GM18517 (cell line): ENCODE measurements around the gene PARVB.
A peak's percentile ranks its signal among the peaks of the same experiment; 100 is the strongest.

ENCODE experiments used
- ATAC-seq: cut with Tn5 transposase; IDR thresholded peaks from one replicate; pipeline ENCODE4 v1.9.1; 2021; ENCODE audit warnings: mild to moderate bottlenecking, moderate library complexity; ENCODE audit not compliant: unreplicated experiment

The PARVB gene

GRCh38 chr22:44155115-44155514, 131.0 kb downstream of the PARVB start:
- no peak for ATAC-seq

GRCh38 chr22:44157916-44158618, 134.0 kb downstream of the PARVB start:
- no peak for ATAC-seq

DNA sequence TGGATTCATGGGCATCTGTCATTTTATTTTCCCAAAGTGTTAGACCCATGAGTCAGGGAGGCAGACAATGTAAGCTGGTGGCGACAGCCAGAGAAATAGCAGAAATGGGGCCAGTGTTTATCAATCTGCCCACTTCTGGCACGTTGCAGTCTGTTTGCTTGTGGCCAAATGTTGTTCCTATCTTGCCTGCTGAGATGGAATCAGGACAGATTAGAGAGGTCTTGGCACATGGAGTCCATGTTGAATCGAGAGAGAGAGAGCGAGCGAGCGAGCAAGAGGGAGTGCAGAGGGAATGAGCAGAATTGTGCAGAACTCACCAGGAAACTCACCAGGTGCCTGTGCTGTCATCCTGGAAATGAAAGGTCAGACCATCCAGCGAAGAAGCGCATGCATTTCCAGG, 134.7 kb downstream of the PARVB start:
- ATAC-seq = no peak

- ATAC-seq = no peak
Observed at GRCh38 chr22:44159221-44159620, 135.1 kb downstream of the PARVB start.

- no peak for ATAC-seq
Observed at GRCh38 chr22:44159811-44160210, 135.7 kb downstream of the PARVB start.

DNA sequence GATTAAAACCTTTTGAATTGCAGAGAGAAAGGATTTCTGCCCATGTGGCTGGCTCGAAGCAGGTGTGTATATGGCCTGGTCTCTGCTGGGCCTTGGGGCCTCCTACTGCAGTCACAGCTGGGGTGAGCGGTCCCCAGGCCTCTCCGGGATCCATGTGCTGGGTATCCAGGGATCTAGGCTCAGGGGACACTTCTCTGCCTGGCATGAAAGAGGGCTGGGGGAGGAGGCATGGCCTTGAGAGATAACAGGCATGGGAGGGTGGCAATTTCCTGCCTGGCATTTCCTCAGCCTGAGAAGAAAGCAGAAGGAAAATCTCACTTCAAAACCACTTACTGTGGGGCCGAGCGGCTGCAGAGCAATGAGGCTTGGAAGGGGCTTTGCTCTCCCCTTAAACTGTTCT, 136.3 kb downstream of the PARVB start:
- no peak for ATAC-seq

GRCh38 chr22:44161673-44162072, 137.6 kb downstream of the PARVB start:
- no peak for ATAC-seq

DNA sequence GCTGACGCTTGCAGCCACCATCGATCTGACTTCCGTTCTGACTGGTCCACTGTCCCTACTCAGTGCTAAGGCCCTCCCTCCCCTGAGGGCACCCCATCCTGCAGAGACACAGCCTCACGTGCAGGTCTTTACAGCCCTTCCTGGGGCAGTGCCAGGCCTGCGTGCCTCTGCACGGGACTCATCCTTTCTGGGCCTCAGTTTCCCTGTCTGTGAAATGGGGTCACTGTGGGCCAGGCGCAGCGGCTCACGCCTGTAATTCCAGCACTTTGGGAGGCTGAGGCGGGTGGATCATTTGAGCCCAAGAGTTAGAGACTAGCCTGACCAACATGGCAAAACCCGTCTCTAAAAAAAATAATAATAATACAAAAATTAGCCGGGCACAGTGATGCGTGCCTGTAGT, 138.9 kb downstream of the PARVB start:
- no peak for ATAC-seq

- no peak for ATAC-seq
Observed at GRCh38 chr22:44163536-44163935, 139.4 kb downstream of the PARVB start.

DNA sequence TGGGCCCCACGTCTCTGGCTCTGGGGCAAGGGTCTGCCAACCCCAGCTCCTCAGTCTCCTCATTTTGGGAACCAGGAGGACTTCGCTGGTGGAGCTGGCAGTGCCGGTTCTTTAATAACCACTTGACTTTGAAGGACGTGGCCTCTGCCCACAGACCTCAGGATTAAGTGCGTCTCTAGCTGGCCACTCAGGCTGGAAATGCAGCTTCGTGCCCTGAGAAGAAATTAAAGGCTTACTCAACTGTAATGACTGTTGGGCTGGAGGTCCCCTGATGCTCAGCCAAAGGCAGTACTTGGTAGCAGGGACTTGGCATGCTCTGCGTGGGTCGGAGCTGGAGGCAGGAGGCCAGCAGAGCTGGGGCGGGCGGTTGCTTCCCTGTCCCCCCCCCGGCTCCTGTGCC, 139.9 kb downstream of the PARVB start:
- ATAC-seq = no peak

DNA sequence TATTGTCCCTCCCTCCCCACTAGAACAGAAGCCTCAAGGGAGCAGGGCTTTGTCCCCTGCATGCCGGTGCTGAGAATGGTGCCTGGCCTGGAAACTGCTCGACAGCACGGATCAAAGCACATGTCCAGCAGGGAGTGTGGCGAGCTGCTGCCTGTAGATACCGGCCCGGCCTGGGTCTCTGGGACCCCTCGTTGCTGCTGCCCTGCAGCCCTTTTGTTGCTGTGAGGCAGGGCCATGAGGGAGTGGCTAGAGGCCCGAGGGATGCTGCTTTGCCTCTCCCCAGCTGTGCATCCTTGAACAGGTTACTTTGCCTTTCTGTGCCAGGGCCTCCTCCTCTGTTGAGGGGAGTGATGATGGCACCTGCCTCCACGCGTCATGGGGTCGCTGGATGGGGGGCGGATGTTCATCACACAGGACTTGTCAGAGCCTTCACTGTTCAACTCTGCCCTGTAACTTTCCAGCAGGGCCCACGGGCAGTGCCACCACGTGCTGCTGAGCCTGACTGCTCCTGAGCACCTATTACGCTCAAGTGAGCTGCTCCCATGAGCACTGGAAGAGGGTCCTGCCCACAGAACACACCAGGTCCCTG, 141.3 kb downstream of the PARVB start:
- ATAC-seq = no peak

- no peak for ATAC-seq
Observed at GRCh38 chr22:44166498-44167276, 142.6 kb downstream of the PARVB start.

- no peak for ATAC-seq
Observed at GRCh38 chr22:44167501-44167900, 143.4 kb downstream of the PARVB start.

GRCh38 chr22:44168206-44168605, 144.1 kb downstream of the PARVB start:
- ATAC-seq = no peak

DNA sequence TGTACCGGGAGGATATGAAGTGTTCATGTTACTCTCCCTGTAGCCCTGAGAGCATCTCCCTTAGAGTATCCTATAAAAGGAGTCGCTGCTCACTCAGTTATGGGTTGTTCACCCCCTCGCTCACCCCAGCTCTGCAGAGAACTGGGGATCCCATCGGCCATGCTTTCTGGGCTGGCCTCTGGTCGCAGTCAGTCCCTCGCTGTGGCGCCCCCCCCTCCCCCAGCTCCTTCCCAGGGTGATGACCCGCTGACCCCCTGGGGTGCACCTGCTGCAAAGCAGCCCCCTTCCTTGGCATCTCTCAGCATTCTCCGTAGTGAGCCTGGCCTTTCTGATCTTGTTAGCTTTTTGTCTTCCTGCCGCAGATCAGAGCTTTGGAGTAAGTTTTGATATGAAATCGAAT, 146.4 kb downstream of the PARVB start:
- no peak for ATAC-seq

DNA sequence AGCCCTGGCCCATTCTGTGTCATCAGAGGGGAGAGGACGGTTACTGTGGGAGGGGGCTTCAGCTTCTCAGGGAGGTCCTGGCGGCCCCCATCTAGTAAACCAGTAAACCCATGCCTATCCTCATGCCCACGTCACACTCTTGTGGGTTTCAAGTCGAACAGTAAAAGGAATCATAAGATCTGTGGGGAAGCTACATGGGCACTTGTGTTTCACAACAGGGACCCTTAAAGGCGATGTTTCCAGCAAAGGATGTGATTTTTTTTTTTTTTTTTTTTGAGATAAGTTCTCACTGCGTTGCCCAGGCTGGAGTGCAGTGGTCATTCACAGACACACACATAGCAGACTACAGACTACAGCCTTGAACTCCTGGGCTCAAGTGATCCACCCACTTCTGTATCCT, 147.5 kb downstream of the PARVB start:
- ATAC-seq = no peak

GRCh38 chr22:44172370-44173108, 148.4 kb downstream of the PARVB start:
- peak; percentile 72 for ATAC-seq

DNA sequence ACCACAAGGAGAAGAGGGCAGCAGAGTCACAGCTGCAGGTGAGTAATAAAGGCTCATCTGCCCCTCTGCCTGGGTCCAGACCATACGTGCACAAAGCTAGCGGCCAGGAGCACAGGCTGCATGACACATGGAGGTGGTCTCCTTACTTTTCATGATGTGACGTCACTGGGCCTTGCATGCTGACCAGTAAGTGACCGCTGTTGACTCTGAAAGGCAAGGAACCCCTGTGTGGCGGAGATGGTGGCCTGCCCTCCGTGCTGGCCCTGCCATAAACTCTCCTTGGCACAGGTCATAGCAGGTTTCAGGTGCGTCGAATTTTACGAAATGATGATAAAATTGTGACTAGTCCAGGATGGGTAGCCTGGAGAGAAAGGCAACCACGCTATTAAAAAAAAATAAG, 149.1 kb downstream of the PARVB start:
- no peak for ATAC-seq

DNA sequence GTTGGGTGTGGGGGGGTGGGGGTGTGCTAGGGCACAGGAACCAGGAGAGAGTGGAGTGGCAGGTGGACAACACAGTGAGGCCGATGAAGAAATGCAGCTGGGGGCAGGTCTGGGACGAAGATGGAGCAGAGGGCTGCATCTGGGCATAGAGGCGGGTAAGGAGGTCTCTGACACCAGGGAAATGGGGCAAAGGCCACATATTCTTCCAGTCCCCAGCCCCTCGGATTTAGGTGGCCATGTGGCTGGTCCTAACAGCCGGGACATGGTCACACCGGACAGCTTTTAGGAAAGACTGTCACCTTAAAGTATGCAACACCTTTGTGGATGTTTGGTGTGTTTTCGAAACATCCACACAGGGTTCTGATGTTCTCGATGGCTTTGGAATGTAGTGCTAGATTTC, 151.6 kb downstream of the PARVB start:
- ATAC-seq = no peak

DNA sequence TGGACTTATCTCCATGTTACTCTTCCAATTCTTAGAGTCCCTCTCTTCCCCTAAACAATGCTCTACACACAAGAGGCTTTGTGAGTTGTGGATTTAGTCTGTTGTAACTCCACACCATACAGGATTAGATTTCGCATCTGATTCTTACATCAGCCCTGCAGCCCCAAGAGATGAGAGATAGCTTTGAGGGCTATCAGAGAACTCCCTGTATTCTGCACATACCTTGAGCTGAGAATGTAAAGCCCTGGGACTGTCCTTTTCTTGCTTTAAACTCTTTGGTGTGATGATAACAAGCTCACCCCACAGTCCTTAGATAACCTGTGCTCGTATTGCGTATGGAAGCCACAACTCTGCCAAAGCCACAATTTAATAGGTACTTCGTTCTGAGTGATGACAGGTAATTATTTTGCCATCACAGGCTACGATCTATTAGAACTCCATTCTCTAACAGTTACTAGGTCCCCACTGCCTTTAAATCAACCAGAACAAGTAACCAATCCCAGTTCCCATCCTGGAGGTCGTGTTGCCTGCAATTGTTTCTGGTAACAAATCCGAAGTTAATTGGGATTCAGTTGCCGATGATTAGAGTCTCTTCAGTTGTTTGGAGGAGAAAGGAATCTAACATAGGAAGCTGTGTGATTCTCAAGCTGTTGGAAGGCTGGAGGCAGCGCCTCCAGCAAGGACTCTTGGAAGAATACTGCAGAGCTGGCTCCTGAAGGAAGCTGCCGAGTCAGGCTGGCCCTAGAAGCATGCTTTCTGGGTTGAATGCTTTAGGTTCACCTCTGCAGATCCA, 155.3 kb downstream of the PARVB start:
- no peak for ATAC-seq
